ENCODE data around the gene TMTC2.

DNA sequence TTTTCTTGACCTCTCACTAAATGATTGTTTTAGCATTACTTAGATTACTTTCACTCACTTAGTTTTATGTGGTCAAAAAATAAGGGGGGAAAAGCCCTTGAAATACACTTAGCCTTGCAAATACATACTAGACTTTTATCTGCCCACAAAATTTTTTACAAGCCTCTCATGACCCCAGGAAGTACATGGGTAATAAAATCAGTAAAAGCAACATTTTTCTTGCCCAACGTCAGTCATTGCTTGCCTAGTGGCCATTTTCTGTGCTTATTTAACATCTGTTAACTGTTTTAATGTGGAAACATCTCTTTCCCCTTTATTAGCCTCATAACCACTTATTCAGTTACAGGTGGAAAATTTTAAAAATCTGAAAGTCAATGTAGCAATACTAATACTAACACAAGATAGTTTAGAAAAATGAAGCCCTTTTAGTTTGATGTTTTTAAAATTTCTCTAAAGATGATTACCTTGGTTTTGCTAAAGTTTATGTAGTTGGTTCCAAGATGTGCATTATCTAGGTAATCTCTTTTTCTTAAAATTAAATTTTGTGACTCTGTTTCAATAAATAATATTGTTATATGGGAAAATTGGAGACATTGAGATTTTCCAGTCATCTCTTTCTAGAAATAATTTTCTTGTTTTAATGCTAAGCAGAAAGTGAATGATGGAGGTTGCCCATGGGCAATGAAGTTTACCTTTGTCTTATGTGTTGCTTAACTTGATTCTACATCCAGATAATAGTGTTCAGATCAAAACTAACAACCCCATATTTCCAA, 175.5 kb downstream of the TMTC2 start:
- TF ChIP-seq EZH2 (IDR thresholded peaks at IDR 0.05; ENCODE audit: insufficient read depth, poor library complexity, severe bottlenecking): no peak
- TF ChIP-seq EZH2phosphoT487 (IDR thresholded peaks at IDR 0.05; ENCODE audit: insufficient read depth, low read depth): no peak

Measured in GM23248 (cell line).